HepG2 (cell line): ENCODE measurements around the gene TSEN54. TPM values are rescaled to one million over a fixed set of nuclear protein-coding genes. Genes with fewer than 3 reads are reported as not detected.

Experiments
- HNRNPUL1 ChIP-seq: fragments of 200-400 bp; formaldehyde crosslinking; IDR thresholded peaks from 2 replicates; pipeline ENCODE4 v1.6.1; 2017; ENCODE audit warnings: low read depth, mild to moderate bottlenecking, low read length, moderate library complexity
- IRF2 ChIP-seq: IDR thresholded peaks from 2 replicates; pipeline ENCODE4 v1.6.1; 2018; ENCODE audit warnings: missing genetic modification reagents, missing compliant biosample characterization
- KDM5A ChIP-seq: fragments of 200-600 bp; sonication (generic); IDR thresholded peaks from 2 replicates; pipeline ENCODE4 v1.7.0; 2018; ENCODE audit warnings: antibody characterized with exemption, mild to moderate bottlenecking, low read length, borderline replicate concordance
- KLF6 ChIP-seq: IDR thresholded peaks from 2 replicates; pipeline ENCODE4 v1.8.0; 2016; ENCODE audit warnings: missing biosample characterization, missing genetic modification reagents
- KMT2A ChIP-seq: sonication (generic); formaldehyde crosslinking; IDR thresholded peaks from 2 replicates; pipeline ENCODE4 v1.4.0; 2020; ENCODE audit warnings: missing genetic modification reagents
- NR2C2 ChIP-seq: sonication (generic); formaldehyde crosslinking; IDR thresholded peaks from 2 replicates; pipeline ENCODE4 v1.4.0; 2020; ENCODE audit warnings: missing genetic modification reagents, mild to moderate bottlenecking, moderate library complexity, borderline replicate concordance
- PITX1 ChIP-seq: sonication (generic); formaldehyde crosslinking; IDR thresholded peaks from 2 replicates; pipeline ENCODE4 v1.5.1; 2020; ENCODE audit warnings: mild to moderate bottlenecking, missing genetic modification reagents
- PLRG1 ChIP-seq: fragments of 450-650 bp; conservative IDR thresholded peaks from 2 replicates; pipeline ENCODE4 v1.6.1; 2016
- POLR2G ChIP-seq: fragments of 200-400 bp; formaldehyde crosslinking; IDR thresholded peaks from 2 replicates; pipeline ENCODE4 v1.6.1; 2018; ENCODE audit warnings: mild to moderate bottlenecking, low read depth, low read length, moderate library complexity
- SP2 ChIP-seq: sonication (generic); formaldehyde crosslinking; IDR thresholded peaks from 2 replicates; pipeline ENCODE4 v1.5.1; 2020; ENCODE audit warnings: mild to moderate bottlenecking, missing genetic modification reagents
- U2AF1 ChIP-seq: fragments of 200-400 bp; formaldehyde crosslinking; optimal IDR thresholded peaks from 2 replicates; pipeline ENCODE3; 2017; ENCODE audit warnings: mild to moderate bottlenecking, low read depth, low read length
- ZSCAN22 ChIP-seq: sonication (generic); formaldehyde crosslinking; IDR thresholded peaks from 2 replicates; pipeline ENCODE4 v1.4.0; 2020; ENCODE audit warnings: mild to moderate bottlenecking, missing genetic modification reagents
- polyA plus RNA-seq, 8 experiments: library from polyadenylated mRNA; depleted of rRNA in 3 of 8; stranded (reverse) in 7 of 8; unstranded in 1 of 8; fragments of >200 nt; fragmentation: Illumina TruSeq in 4 of 8; extraction: Trizol in 4 of 8; gene quantifications; 2 replicates each; pipeline versions ENCODE4 v1.2.1 to v1.2.3, GENCODE V29; 2011 to 2016; ENCODE audit warnings: low read depth in 4 of 8, missing spikeins in 1 of 8, mixed read lengths in 1 of 8; ENCODE audit not compliant: insufficient read depth in 1 of 8
- total RNA-seq, 5 experiments: library from RNA; depleted of rRNA; stranded (reverse); fragments of >200 nt; fragmentation: Illumina TruSeq; extraction: Trizol; gene quantifications; 2 replicates each; pipeline ENCODE4 v1.2.3, GENCODE V29; 2016; ENCODE audit warnings: low read depth in 1 of 5
- TF ChIP-seq, protein P1 (sequence below): fragments of 450-650 bp; IDR thresholded peaks from 2 replicates; pipeline ENCODE4 v1.6.1; 2017; ENCODE audit warnings: mild to moderate bottlenecking
- TF ChIP-seq, protein P2 (sequence below): sonication (generic); formaldehyde crosslinking; IDR thresholded peaks from 2 replicates; pipeline ENCODE4 v1.4.0; 2020; ENCODE audit warnings: low read depth, mild to moderate bottlenecking, missing genetic modification reagents
- TF ChIP-seq, protein P3 (sequence below): sonication (generic); formaldehyde crosslinking; IDR thresholded peaks from 2 replicates; pipeline ENCODE4 v1.4.0; 2020; ENCODE audit warnings: mild to moderate bottlenecking, missing genetic modification reagents, borderline replicate concordance
- TF ChIP-seq, protein P4 (sequence below): sonication (generic); formaldehyde crosslinking; IDR thresholded peaks from 2 replicates; pipeline ENCODE4 v1.5.1; 2020; ENCODE audit warnings: mild to moderate bottlenecking, missing genetic modification reagents, moderate library complexity
- TF ChIP-seq, protein P5 (sequence below): sonication (generic); formaldehyde crosslinking; conservative IDR thresholded peaks from 2 replicates; pipeline ENCODE4 v1.4.0; 2020; ENCODE audit warnings: missing genetic modification reagents
- TF ChIP-seq, protein P6 (sequence below): sonication (generic); formaldehyde crosslinking; IDR thresholded peaks from 2 replicates; pipeline ENCODE4 v1.5.1; 2020; ENCODE audit warnings: mild to moderate bottlenecking, moderate library complexity, missing genetic modification reagents

Gene TSEN54
- total and polyA plus RNA-seq, 2 of the 13 experiments (the other 11 are each of a cell fraction or from before 2014, with no cell fraction given): 62.9 to 63.3 TPM

DNA sequence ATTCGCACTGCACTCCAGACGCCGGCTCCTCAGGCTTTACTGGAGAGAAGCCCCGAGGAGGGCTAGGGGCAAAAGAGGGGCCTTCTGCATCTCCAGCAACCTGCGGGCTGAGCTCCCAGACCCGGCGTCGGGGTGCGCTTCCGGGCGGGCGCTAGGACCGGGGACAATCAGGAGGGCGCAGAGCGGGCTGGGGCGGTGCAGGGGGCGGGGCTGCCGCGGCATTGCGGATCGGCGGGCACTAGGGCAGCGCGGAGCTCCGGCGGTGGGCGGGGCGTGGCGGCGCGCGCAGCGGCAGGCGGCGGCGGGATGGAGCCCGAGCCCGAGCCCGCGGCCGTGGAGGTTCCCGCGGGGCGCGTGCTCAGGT is at the start of gene TSEN54 (continued):
- TF ChIP-seq, protein P1, sequence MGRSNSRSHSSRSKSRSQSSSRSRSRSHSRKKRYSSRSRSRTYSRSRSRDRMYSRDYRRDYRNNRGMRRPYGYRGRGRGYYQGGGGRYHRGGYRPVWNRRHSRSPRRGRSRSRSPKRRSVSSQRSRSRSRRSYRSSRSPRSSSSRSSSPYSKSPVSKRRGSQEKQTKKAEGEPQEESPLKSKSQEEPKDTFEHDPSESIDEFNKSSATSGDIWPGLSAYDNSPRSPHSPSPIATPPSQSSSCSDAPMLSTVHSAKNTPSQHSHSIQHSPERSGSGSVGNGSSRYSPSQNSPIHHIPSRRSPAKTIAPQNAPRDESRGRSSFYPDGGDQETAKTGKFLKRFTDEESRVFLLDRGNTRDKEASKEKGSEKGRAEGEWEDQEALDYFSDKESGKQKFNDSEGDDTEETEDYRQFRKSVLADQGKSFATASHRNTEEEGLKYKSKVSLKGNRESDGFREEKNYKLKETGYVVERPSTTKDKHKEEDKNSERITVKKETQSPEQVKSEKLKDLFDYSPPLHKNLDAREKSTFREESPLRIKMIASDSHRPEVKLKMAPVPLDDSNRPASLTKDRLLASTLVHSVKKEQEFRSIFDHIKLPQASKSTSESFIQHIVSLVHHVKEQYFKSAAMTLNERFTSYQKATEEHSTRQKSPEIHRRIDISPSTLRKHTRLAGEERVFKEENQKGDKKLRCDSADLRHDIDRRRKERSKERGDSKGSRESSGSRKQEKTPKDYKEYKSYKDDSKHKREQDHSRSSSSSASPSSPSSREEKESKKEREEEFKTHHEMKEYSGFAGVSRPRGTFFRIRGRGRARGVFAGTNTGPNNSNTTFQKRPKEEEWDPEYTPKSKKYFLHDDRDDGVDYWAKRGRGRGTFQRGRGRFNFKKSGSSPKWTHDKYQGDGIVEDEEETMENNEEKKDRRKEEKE: no peak
- no peak for TF ChIP-seq ZSCAN22 (CRISPR knock-in tag)
- TF ChIP-seq IRF2 (CRISPR knock-in tag): no peak
- TF ChIP-seq, protein P2, sequence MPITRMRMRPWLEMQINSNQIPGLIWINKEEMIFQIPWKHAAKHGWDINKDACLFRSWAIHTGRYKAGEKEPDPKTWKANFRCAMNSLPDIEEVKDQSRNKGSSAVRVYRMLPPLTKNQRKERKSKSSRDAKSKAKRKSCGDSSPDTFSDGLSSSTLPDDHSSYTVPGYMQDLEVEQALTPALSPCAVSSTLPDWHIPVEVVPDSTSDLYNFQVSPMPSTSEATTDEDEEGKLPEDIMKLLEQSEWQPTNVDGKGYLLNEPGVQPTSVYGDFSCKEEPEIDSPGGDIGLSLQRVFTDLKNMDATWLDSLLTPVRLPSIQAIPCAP (CRISPR knock-in tag): no peak
- no peak for TF ChIP-seq PITX1 (CRISPR knock-in tag)
- no peak for TF ChIP-seq POLR2G
- no peak for TF ChIP-seq HNRNPUL1
- TF ChIP-seq, protein P3, sequence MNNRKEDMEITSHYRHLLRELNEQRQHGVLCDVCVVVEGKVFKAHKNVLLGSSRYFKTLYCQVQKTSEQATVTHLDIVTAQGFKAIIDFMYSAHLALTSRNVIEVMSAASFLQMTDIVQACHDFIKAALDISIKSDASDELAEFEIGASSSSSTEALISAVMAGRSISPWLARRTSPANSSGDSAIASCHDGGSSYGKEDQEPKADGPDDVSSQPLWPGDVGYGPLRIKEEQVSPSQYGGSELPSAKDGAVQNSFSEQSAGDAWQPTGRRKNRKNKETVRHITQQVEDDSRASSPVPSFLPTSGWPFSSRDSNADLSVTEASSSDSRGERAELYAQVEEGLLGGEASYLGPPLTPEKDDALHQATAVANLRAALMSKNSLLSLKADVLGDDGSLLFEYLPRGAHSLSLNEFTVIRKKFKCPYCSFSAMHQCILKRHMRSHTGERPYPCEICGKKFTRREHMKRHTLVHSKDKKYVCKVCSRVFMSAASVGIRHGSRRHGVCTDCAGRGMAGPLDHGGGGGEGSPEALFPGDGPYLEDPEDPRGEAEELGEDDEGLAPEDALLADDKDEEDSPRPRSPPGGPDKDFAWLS (CRISPR knock-in tag): no peak
- TF ChIP-seq SP2 (CRISPR knock-in tag): peak; percentile 35; the same call in 1 of the 2 replicates
- TF ChIP-seq, protein P4, sequence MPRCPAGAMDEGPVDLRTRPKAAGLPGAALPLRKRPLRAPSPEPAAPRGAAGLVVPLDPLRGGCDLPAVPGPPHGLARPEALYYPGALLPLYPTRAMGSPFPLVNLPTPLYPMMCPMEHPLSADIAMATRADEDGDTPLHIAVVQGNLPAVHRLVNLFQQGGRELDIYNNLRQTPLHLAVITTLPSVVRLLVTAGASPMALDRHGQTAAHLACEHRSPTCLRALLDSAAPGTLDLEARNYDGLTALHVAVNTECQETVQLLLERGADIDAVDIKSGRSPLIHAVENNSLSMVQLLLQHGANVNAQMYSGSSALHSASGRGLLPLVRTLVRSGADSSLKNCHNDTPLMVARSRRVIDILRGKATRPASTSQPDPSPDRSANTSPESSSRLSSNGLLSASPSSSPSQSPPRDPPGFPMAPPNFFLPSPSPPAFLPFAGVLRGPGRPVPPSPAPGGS (CRISPR knock-in tag): no peak
- no peak for TF ChIP-seq PLRG1
- 0 out of 2 replicates have a peak, but pooled peaks have one; percentile 13 for TF ChIP-seq KDM5A
- no peak; the same call in 1 of the 2 replicates for TF ChIP-seq NR2C2 (CRISPR knock-in tag)
- no peak for TF ChIP-seq KMT2A (CRISPR knock-in tag)
- peak; percentile 89 for TF ChIP-seq U2AF1
- TF ChIP-seq KLF6: no peak
- TF ChIP-seq, protein P5, sequence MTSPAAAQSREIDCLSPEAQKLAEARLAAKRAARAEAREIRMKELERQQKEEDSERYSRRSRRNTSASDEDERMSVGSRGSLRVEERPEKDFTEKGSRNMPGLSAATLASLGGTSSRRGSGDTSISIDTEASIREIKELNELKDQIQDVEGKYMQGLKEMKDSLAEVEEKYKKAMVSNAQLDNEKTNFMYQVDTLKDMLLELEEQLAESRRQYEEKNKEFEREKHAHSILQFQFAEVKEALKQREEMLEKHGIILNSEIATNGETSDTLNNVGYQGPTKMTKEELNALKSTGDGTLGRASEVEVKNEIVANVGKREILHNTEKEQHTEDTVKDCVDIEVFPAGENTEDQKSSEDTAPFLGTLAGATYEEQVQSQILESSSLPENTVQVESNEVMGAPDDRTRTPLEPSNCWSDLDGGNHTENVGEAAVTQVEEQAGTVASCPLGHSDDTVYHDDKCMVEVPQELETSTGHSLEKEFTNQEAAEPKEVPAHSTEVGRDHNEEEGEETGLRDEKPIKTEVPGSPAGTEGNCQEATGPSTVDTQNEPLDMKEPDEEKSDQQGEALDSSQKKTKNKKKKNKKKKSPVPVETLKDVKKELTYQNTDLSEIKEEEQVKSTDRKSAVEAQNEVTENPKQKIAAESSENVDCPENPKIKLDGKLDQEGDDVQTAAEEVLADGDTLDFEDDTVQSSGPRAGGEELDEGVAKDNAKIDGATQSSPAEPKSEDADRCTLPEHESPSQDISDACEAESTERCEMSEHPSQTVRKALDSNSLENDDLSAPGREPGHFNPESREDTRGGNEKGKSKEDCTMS (CRISPR knock-in tag): no peak
- TF ChIP-seq, protein P6, sequence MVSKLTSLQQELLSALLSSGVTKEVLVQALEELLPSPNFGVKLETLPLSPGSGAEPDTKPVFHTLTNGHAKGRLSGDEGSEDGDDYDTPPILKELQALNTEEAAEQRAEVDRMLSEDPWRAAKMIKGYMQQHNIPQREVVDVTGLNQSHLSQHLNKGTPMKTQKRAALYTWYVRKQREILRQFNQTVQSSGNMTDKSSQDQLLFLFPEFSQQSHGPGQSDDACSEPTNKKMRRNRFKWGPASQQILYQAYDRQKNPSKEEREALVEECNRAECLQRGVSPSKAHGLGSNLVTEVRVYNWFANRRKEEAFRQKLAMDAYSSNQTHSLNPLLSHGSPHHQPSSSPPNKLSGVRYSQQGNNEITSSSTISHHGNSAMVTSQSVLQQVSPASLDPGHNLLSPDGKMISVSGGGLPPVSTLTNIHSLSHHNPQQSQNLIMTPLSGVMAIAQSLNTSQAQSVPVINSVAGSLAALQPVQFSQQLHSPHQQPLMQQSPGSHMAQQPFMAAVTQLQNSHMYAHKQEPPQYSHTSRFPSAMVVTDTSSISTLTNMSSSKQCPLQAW: peak; percentile 66
